ENCODE data around the gene PVALEF.

PVALEF gene

GRCh38 chr17:81128774-81129173, 36.5 kb upstream of the PVALEF start:
- no peak for DNase-seq (ENCODE audit: low spot score)

GRCh38 chr17:81129289-81129688, 36.0 kb upstream of the PVALEF start:
- no peak for DNase-seq (ENCODE audit: low spot score)

- DNase-seq (ENCODE audit: low spot score) = no peak
Observed at GRCh38 chr17:81129711-81130367, 35.5 kb upstream of the PVALEF start.

- DNase-seq (ENCODE audit: low spot score) = no peak
Observed at GRCh38 chr17:81130385-81131361, 34.6 kb upstream of the PVALEF start.

- DNase-seq (ENCODE audit: low spot score) = peak; percentile 33
Observed at GRCh38 chr17:81131486-81132196, 33.7 kb upstream of the PVALEF start.

- DNase-seq (ENCODE audit: low spot score) = no peak
Observed at GRCh38 chr17:81132197-81132540, 33.1 kb upstream of the PVALEF start.

GRCh38 chr17:81132770-81133723, 32.3 kb upstream of the PVALEF start:
- no peak for DNase-seq (ENCODE audit: low spot score)

GRCh38 chr17:81134064-81134781, 31.1 kb upstream of the PVALEF start:
- DNase-seq (ENCODE audit: low spot score) = no peak

- no peak for DNase-seq (ENCODE audit: low spot score)
Observed at GRCh38 chr17:81135505-81136278, 29.6 kb upstream of the PVALEF start.

GRCh38 chr17:81136366-81136765, 28.9 kb upstream of the PVALEF start:
- DNase-seq (ENCODE audit: low spot score) = no peak

- DNase-seq (ENCODE audit: low spot score) = no peak
Observed at GRCh38 chr17:81137248-81137647, 28.1 kb upstream of the PVALEF start.

GRCh38 chr17:81138083-81138482, 27.2 kb upstream of the PVALEF start:
- no peak for DNase-seq (ENCODE audit: low spot score)

- DNase-seq (ENCODE audit: low spot score) = no peak
Observed at GRCh38 chr17:81138500-81138899, 26.8 kb upstream of the PVALEF start.

GRCh38 chr17:81139428-81139827, 25.9 kb upstream of the PVALEF start:
- no peak for DNase-seq (ENCODE audit: low spot score)

- DNase-seq (ENCODE audit: low spot score) = no peak
Observed at GRCh38 chr17:81140018-81140417, 25.3 kb upstream of the PVALEF start.

- no peak for DNase-seq (ENCODE audit: low spot score)
Observed at GRCh38 chr17:81140695-81141094, 24.6 kb upstream of the PVALEF start.

GRCh38 chr17:81142301-81143199, 22.8 kb upstream of the PVALEF start:
- peak; percentile 77 for DNase-seq (ENCODE audit: low spot score)

GRCh38 chr17:81143200-81143527, 22.1 kb upstream of the PVALEF start:
- no peak for DNase-seq (ENCODE audit: low spot score)

Measured in LoVo (cell line).